CD4-positive, alpha-beta T cell treated with Interleukin-4 for 4 hours (primary cell): ENCODE results near the gene ACHE.

ENCODE experiments used
- DNase-seq: peaks from one replicate; pipeline ENCODE4 v3.0.0-alpha.2; 2020

ACHE gene

GRCh38 chr7:100884736-100885439, 10.8 kb downstream of the ACHE start:
- DNase-seq: peak; percentile 56

- no peak for DNase-seq
These were observed 12.7 kb downstream of the ACHE start for GRCh38 chr7:100882785-100883526.

- no peak for DNase-seq
These were observed 13.5 kb downstream of the ACHE start for GRCh38 chr7:100882201-100882600.

- no peak for DNase-seq
These were observed 14.6 kb downstream of the ACHE start for GRCh38 chr7:100881136-100881535.

- DNase-seq: no peak
These were observed 15.0 kb downstream of the ACHE start for GRCh38 chr7:100880645-100881044.

GRCh38 chr7:100879685-100880261, 15.9 kb downstream of the ACHE start:
- DNase-seq: no peak

GRCh38 chr7:100878685-100879084, 17.0 kb downstream of the ACHE start:
- no peak for DNase-seq

GRCh38 chr7:100878013-100878412, 17.7 kb downstream of the ACHE start:
- no peak for DNase-seq

GRCh38 chr7:100875356-100875751, 20.3 kb downstream of the ACHE start:
- DNase-seq: peak; percentile 30

- peak; percentile 98 for DNase-seq
These were observed 20.9 kb downstream of the ACHE start, which contains the start of gene SRRT for GRCh38 chr7:100874577-100875355. Gene SRRT, plus strand, starts transcription at chr7:100875103. Its CDS starts 488 bp downstream, at chr7:100875591.

- DNase-seq: no peak
These were observed 21.4 kb downstream of the ACHE start for GRCh38 chr7:100874300-100874576.

- no peak for DNase-seq
These were observed 21.9 kb downstream of the ACHE start for GRCh38 chr7:100873599-100874299.

- no peak for DNase-seq
These were observed 27.8 kb downstream of the ACHE start for GRCh38 chr7:100867776-100868485.

- peak; percentile 36 for DNase-seq
These were observed 28.5 kb downstream of the ACHE start, which contains the start of gene TRIP6 for GRCh38 chr7:100867040-100867775. Gene TRIP6, plus strand, starts transcription at chr7:100867387. Its CDS starts 111 bp downstream, at chr7:100867498.

GRCh38 chr7:100866729-100867039, 29.0 kb downstream of the ACHE start:
- no peak for DNase-seq

GRCh38 chr7:100865938-100866728, 29.6 kb downstream of the ACHE start:
- no peak for DNase-seq

GRCh38 chr7:100865372-100865911, 30.2 kb downstream of the ACHE start:
- DNase-seq: no peak

- DNase-seq: no peak
These were observed 31.3 kb downstream of the ACHE start for GRCh38 chr7:100864263-100864845.

- DNase-seq: no peak
These were observed 32.2 kb downstream of the ACHE start for GRCh38 chr7:100863406-100863950.

- DNase-seq: no peak
These were observed 34.1 kb downstream of the ACHE start for GRCh38 chr7:100861616-100861985.
